SK-N-MC (cell line): ENCODE results near the gene ZNF740.

Experiments used
- DNase-seq: peaks from one replicate; pipeline ENCODE4 v3.0.0-alpha.2; 2011; ENCODE audit warnings: low read depth, low spot score
- H3K27ac ChIP-seq: fragments of 200-600 bp; sonication (generic); 2 replicates; pipeline ENCODE4 v1.5.1; 2016; ENCODE audit warnings: mixed run types
- H3K36me3 ChIP-seq: fragments of 200-600 bp; sonication (generic); 2 replicates; pipeline ENCODE4 v1.6.1; 2017; ENCODE audit warnings: antibody characterized with exemption, low read length, mixed read lengths; ENCODE audit not compliant: insufficient read depth
- H3K4me3 ChIP-seq: fragments of 200-600 bp; sonication (generic); 2 replicates; pipeline ENCODE4 v1.5.1; 2016
- H3K9ac ChIP-seq: fragments of 200-600 bp; sonication (generic); 2 replicates; pipeline ENCODE4 v1.8.0; 2017; ENCODE audit warnings: mixed run types, mixed read lengths; ENCODE audit not compliant: insufficient read length
- H3K9me3 ChIP-seq: fragments of 200-600 bp; sonication (generic); 2 replicates; pipeline ENCODE4 v1.6.1; 2017; ENCODE audit warnings: low read depth, mild to moderate bottlenecking, antibody characterized with exemption, low read length, moderate library complexity, mixed read lengths
- EZH2 ChIP-seq: fragments of 200-600 bp; sonication (generic); IDR thresholded peaks from one replicate; pipeline ENCODE4 v1.6.1; 2017; ENCODE audit warnings: antibody characterized with exemption
- FOXP2 ChIP-seq: optimal IDR thresholded peaks from 2 replicates; pipeline ENCODE3; 2011; ENCODE audit warnings: mild to moderate bottlenecking, moderate library complexity; ENCODE audit not compliant: insufficient read depth; ENCODE audit errors: extremely low read length, control extremely low read depth
- POLR2AphosphoS5 ChIP-seq: IDR thresholded peaks from 2 replicates; pipeline ENCODE4 v1.6.1; 2012; ENCODE audit warnings: mild to moderate bottlenecking, low read depth, low read length, borderline replicate concordance

ZNF740 gene

DNA sequence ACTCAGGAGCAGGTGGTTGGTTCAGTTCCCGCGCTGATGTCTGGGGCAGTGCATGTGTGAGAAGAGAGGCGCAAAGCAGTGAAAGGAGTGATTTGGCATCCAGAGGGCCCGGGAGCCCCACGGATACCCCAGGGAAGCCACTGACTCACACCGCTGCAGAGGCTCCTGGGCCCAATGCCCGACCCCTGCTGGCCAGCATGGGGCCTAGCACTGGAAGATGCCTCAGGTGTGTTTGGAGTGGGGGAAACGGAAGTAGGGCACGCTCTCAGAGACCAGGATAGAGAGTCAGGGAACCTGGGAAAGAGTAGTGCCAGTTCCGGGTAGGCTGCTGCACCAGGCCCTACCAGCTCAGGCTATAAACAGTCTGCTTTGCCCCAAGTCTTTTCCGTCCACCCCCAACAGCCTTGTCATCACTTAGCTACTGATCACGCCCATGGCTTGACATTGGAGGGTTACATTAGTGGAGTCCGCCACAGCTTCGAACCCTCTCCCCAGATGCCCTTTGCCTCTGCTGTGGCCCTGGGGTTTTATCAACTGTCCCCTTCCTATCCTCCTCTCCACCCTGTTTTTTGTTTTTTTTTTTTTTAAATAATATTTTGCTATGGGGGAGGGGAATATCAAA, 9.7 kb downstream of the ZNF740 start:
- H3K9me3 ChIP-seq: no peaks in the 10 kb centered on the region
- TF ChIP-seq POLR2AphosphoS5 (no peak), FOXP2 (no peak), EZH2 (no peak)
- no peak overlapping the region for H3K4me3 ChIP-seq
- peaks cover 36% of the 10 kb centered on the region for H3K36me3 ChIP-seq
- no peak for DNase-seq
- no peak overlapping the region for H3K9ac ChIP-seq
- H3K27ac ChIP-seq: no peak overlapping the region

DNA sequence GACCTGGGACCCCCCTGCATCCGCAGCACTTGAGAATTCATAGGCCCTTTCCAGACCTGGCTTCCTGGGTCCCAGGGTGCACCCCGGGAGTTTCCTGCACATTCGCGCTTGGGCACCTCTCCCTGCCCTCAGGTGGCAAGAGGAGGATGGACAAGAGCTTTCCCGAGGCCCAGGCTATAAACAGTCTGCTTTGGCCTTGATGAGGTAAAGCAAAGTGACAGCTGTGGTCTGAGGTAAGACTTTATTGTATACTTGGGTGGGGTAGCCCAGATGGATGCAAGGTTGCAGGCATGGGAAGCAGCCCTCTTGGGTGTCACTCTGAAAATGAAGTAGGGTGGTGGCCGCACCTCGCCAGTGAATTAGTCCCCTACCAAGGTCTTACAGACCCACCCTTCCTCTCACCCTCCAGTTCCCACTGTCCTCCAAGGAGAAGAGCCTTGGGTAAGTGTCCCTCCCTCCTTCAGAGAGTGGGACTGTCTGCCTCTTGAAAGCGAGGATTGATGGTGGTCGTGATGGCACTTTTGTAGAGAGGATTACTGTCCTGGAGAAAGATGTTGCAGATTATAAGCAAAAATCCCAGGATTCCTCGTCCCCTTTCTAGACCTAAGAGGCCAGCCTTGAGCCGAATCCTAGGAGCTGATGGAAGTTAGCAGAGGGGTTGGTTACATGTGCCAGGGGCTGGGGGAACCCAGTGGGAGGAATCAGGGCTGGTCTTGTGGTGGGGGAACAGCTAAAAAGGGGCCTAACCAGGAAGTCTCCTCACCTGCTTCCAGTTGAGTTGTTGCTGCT, 10.8 kb downstream of the ZNF740 start:
- TF ChIP-seq POLR2AphosphoS5 (peak; percentile 35), FOXP2 (no peak)
- no peaks in the 10 kb centered on the region for H3K9me3 ChIP-seq
- H3K27ac ChIP-seq: no peak overlapping the region
- peaks cover 25% of the 10 kb centered on the region for H3K36me3 ChIP-seq
- H3K9ac ChIP-seq: no peak overlapping the region
- no peak overlapping the region for H3K4me3 ChIP-seq
- no peak for DNase-seq

DNA sequence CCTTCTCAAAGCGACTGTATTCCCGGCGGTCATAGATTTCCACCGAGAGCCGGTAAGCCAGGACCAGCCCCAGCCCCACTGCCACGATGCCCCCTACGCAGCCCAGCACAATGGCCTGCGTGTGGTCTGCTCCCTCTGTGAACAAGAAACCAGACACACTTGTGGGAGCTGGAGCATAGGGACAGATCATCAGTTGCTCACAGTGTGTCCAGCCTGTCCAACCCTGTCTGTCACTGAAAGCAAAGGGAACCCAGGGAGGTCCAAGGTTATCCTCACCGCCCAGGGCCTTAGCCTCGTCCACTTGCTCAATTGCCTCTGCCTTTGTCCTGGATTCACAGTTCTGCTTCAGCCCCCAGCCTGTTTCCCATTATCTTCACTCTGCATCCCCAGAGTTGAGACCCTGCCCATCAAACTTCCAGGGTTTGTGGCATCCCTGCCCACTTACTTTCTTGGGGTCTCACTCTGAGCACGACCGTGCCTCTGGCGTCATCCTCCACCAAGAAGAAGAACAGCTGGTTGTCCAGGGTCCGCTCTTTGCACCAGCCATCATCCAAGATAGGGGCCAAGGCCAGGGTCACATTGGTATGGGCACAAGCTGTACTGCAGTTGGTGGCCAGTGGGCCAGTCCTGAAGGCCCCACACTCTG, 11.5 kb downstream of the ZNF740 start:
- DNase-seq: no peak
- TF ChIP-seq FOXP2 (no peak), POLR2AphosphoS5 (no peak), EZH2 (no peak)
- no peak overlapping the region for H3K4me3 ChIP-seq
- H3K9me3 ChIP-seq: no peaks in the 10 kb centered on the region
- peaks cover 18% of the 10 kb centered on the region for H3K36me3 ChIP-seq
- H3K27ac ChIP-seq: no peak overlapping the region
- H3K9ac ChIP-seq: no peak overlapping the region

DNA sequence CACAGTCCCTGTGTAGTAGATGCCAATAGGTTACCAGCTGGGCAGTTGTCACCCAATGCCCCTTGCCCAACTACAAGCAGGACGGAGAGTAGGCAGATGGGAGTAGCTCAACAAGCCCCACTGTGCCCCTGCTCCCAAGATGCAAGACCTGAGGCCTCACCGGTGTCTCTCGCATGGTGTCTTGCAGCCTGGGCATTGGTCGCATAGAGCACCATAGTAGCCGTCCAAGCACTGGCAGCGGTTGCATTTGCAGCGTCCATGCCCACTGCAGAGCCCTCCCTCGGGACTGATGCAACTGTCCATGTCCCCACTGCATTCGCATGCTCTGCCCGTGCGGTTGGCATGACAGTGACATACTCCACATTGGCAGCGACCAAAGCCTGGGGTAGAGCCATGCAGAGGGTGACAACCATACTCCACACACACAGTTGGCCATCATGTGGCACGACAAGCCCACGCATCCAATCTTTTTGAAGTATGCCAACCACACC, 12.1 kb downstream of the ZNF740 start:
- Histone ChIP-seq H3K9ac (no peak overlapping the region), H3K36me3 (peaks cover 12% of the 10 kb centered on the region), H3K9me3 (no peaks in the 10 kb centered on the region), H3K27ac (no peak overlapping the region), H3K4me3 (no peak overlapping the region)
- no peak for TF ChIP-seq EZH2
- no peak for TF ChIP-seq FOXP2
- no peak for TF ChIP-seq POLR2AphosphoS5
- no peak for DNase-seq

DNA sequence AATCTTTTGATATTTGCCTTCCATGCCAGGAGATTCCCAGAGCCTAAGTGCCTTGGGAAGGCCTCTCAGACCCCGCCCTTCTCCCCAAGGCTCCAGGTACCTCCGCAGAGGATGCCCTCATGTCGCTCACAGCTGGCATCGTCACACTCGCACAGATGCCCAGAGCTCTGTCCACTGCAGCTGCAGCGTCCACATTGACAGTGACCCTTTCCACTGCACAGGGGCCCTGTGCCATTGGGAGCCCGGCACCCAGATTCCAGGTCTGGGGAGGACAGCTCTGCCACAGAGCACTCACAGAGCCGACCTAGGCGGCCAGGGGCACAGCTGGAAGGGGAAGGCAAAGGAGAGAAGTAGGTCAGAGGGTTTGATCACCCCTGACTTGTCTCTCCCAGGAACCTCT, 12.5 kb downstream of the ZNF740 start:
- Histone ChIP-seq H3K27ac (no peak overlapping the region), H3K4me3 (no peak overlapping the region), H3K9ac (no peak overlapping the region), H3K36me3 (peaks cover 8% of the 10 kb centered on the region), H3K9me3 (no peaks in the 10 kb centered on the region)
- DNase-seq: no peak
- no peak for TF ChIP-seq POLR2AphosphoS5
- TF ChIP-seq FOXP2: no peak
- no peak for TF ChIP-seq EZH2

DNA sequence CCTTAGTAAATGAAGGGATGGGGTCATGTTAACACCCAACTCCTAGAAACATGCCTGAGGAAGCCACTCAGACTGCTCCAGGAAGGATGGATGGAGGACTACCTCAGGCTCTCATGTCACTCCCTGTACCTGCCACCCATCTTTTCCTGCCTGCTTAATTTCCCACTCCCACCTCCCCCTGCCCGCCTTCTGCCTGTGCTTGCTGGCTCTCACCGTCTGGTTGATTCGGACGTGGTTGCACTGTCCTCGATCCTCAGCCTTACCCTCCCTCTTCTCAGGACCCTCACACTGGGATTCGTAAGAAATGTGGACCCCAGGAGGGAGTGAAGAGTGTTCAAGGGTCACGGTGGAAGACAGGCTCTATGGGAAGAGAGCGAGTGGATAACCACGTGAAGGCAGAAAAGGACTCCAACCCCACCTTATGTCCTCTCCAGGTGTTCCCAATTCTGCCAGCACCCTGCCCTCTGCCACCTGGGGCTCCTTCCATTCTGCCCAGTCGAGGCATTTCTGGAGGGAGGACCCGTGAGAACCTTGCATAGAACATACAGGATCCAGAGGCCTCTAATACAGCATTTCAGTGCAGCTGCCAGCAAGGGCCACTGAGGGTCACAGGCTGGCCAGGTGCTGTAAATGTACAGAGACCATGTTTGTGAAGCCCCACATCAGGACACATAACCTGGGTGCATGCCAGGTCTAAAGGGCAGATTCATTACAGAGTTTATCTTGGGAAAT, 13.6 kb downstream of the ZNF740 start:
- no peak for DNase-seq
- no peak overlapping the region for H3K9ac ChIP-seq

DNA sequence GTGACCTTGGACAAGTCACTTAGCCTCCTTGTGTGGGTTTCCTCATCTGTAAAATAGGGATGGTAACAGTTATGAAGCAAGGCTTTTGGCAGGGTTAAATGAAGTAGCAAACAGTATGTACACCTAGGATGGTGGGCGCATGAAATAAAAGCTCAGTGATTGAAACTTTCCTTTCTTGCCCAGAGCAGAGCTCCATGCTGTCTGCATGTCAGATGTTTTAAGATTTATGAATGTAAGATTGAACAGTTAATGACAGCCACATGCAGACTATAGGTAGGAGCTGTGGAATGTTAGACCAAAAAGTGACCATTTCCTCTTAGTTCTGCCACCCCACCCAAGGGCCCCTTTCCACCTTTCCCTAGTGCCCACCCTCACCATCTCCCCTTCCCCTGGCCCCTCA, 14.5 kb downstream of the ZNF740 start:
- Histone ChIP-seq H3K9me3 (no peaks in the 10 kb centered on the region), H3K9ac (no peak overlapping the region), H3K36me3 (no peaks in the 10 kb centered on the region), H3K4me3 (no peak overlapping the region), H3K27ac (no peak overlapping the region)
- DNase-seq: no peak
- TF ChIP-seq EZH2: no peak

More for the DNA sequence above, 13.6 kb downstream of the ZNF740 start:
- H3K9me3 ChIP-seq: no peaks in the 10 kb centered on the region
- H3K36me3 ChIP-seq: no peaks in the 10 kb centered on the region
- TF ChIP-seq POLR2AphosphoS5 (no peak), FOXP2 (no peak), EZH2 (no peak)
- no peak overlapping the region for H3K27ac ChIP-seq
- H3K4me3 ChIP-seq: no peak overlapping the region

DNA sequence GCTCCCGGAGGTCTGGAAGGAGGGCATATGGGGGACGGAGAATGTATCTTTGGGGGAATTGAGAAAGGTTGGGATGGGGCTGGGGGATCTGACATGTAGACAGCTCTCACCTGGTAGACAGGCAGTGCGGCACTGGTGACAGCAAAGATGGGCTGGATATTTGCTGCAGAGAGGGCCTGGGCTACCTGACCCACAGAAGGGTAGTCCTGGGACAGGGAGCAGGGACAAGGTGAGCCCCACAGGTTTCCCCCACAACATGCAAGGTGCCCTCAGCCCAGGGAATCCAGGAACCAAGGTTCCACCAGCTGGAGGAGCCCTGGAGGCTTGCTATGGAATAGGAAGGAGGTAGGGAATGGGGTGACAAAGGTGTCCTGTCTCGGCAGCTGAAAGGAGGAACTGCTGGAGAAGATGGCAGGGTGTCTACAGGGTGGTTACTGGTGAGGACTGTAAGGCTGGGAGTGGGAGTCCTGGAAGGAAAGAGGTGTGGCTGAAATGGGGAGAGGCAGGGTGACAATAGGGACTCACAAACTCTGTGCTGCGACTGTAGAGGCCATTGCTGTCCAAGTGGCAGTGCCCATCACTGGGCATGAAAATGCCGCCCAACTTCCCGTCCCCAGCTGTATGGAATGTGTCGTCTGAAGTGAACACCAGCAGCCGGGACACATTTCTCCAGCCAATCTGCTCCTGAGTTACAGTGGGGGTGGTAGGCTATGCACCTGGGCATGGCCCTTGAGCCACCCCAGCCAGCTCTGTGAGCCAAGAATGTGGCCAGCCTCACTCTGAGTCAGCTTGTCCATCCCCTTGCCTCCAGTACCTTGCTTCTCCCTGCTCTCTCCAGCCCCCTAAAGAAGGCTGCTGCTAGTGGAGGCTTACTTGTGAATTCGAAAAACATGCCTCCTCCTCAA, 15.2 kb downstream of the ZNF740 start:
- Histone ChIP-seq H3K9me3 (no peaks in the 10 kb centered on the region), H3K27ac (no peak overlapping the region), H3K4me3 (no peak overlapping the region), H3K9ac (no peak overlapping the region), H3K36me3 (no peaks in the 10 kb centered on the region)
- DNase-seq: no peak
- TF ChIP-seq EZH2 (no peak), FOXP2 (no peak), POLR2AphosphoS5 (no peak)
